Left lung (tissue), 10 donors: ENCODE results near the gene C4orf17. TPM values are rescaled to one million over a fixed set of nuclear protein-coding genes. Genes with fewer than 3 reads are reported as not detected.

Experiments
- ATAC-seq: fragments of 200-7000 bp; cut with Tn5 transposase; one replicate; pipeline ENCODE4 v1.9.1; 2020; ENCODE audit warnings: moderate library complexity
- DNase-seq, 4 donors: peaks; one replicate each; pipeline ENCODE4 v3.0.0-alpha.2; 2013 to 2020
- H3K27ac ChIP-seq, 2 donors: fragments of 200-600 bp; sonication (generic) in 1 of 2; one replicate each; pipeline versions ENCODE4 v1.5.0 to v1.8.0; 2020 to 2021
- H3K27me3 ChIP-seq, 2 donors: fragments of 200-600 bp; sonication (generic) in 1 of 2; one replicate each; pipeline versions ENCODE4 v1.5.0 to v1.8.0; 2020 to 2021
- H3K36me3 ChIP-seq, 2 donors: fragments of 200-600 bp; sonication (generic) in 1 of 2; one replicate each; pipeline versions ENCODE4 v1.5.0 to v1.8.0; 2020 to 2021
- H3K4me1 ChIP-seq, 2 donors: fragments of 200-600 bp; one replicate each; pipeline ENCODE4 v1.8.0; 2021
- H3K4me3 ChIP-seq, 2 donors: fragments of 200-600 bp; sonication (generic) in 1 of 2; one replicate each; pipeline versions ENCODE4 v1.5.0 to v1.8.0; 2020 to 2021; ENCODE audit warnings: mild to moderate bottlenecking in 1 of 2
- H3K9me3 ChIP-seq, 2 donors: fragments of 200-600 bp; sonication (generic) in 1 of 2; one replicate each; pipeline versions ENCODE4 v1.5.0 to v1.8.0; 2020 to 2021
- CTCF ChIP-seq, 2 donors: fragments of 200-600 bp; sonication (generic) in 1 of 2; IDR thresholded peaks; one replicate each; pipeline versions ENCODE4 v1.5.0 to v1.8.0; 2021; ENCODE audit warnings: antibody characterized with exemption in 2 of 2
- intact Hi-C, 2 donors: fragments of 100-400 bp; cut with DNase I; formaldehyde crosslinking; loops; one replicate each; pipeline versions ENCODE4 v1.11.2 to v1.14.2; 2022
- polyA plus RNA-seq, 6 donors: library from polyadenylated mRNA; unstranded; fragments of 120-200 nt; gene quantifications; one replicate each; pipeline ENCODE4 v1.2.1, GENCODE V29; 2013; ENCODE audit not compliant: insufficient read length in 6 of 6
- total RNA-seq, 2 donors: library from RNA; stranded (reverse); fragmentation: NEBNext Ultra II Directional; extraction: Animal tissue kit (Norgen Biotek cat#: 25700); gene quantifications; one replicate each; pipeline ENCODE4 v1.2.1, GENCODE V29; 2021
- donor health status: DM: no; HTN: yes; CAD: no.
- donor health status: DM: no; HTN: no; CAD: no.

C4orf17 gene
- total and polyA plus RNA-seq, 8 donors: not detected

GRCh38 chr4:99578714-99579113 lies 67.9 kb downstream of the C4orf17 start:
- intact Hi-C loops: no loop called here
- Histone ChIP-seq H3K27me3 (peaks cover 0 to under 1% of the 10 kb centered on the region in 2 donors), H3K27ac (no peak overlapping the region), H3K4me1 (no peaks in the 10 kb centered on the region), H3K9me3 (no peaks in the 10 kb centered on the region), H3K4me3 (no peak overlapping the region), H3K36me3 (no peaks in the 10 kb centered on the region)
- TF ChIP-seq CTCF (IDR thresholded peaks at IDR 0.05): no peak
- DNase-seq: no peak
- no peak for ATAC-seq

- no peak for TF ChIP-seq CTCF (IDR thresholded peaks at IDR 0.05)
- ATAC-seq: no peak
Observed at GRCh38 chr4:99585516-99585915, 74.7 kb downstream of the C4orf17 start.

GRCh38 chr4:99586322-99586721 lies 75.5 kb downstream of the C4orf17 start:
- ATAC-seq (no peak), DNase-seq (no peak)
- Histone ChIP-seq H3K27ac (no peak overlapping the region), H3K4me3 (no peak overlapping the region), H3K36me3 (no peaks in the 10 kb centered on the region), H3K9me3 (no peaks in the 10 kb centered on the region), H3K4me1 (no peaks in the 10 kb centered on the region), H3K27me3 (no peaks in the 10 kb centered on the region)
- intact Hi-C loops: no loop called here
- TF ChIP-seq CTCF (IDR thresholded peaks at IDR 0.05): no peak

More at GRCh38 chr4:99585516-99585915, 74.7 kb downstream of the C4orf17 start:
- intact Hi-C loops: no loop called here
- no peak for DNase-seq
- Histone ChIP-seq H3K4me1 (no peaks in the 10 kb centered on the region), H3K36me3 (no peaks in the 10 kb centered on the region), H3K27ac (no peak overlapping the region), H3K27me3 (no peaks in the 10 kb centered on the region), H3K9me3 (no peaks in the 10 kb centered on the region), H3K4me3 (no peak overlapping the region)

GRCh38 chr4:99586797-99587196 lies 76.0 kb downstream of the C4orf17 start:
- Histone ChIP-seq H3K27me3 (no peaks in the 10 kb centered on the region), H3K36me3 (no peaks in the 10 kb centered on the region), H3K9me3 (no peaks in the 10 kb centered on the region), H3K4me3 (no peak overlapping the region), H3K27ac (no peak overlapping the region), H3K4me1 (no peaks in the 10 kb centered on the region)
- ATAC-seq: no peak
- intact Hi-C loops: no loop called here
- no peak for TF ChIP-seq CTCF (IDR thresholded peaks at IDR 0.05)
- DNase-seq: no peak

- no peaks in the 10 kb centered on the region for H3K9me3 ChIP-seq
- no peaks in the 10 kb centered on the region for H3K27me3 ChIP-seq
- H3K4me3 ChIP-seq: no peak overlapping the region
- DNase-seq (no peak), ATAC-seq (no peak)
- intact Hi-C loops: no loop called here
- no peak overlapping the region for H3K27ac ChIP-seq
- H3K36me3 ChIP-seq: no peaks in the 10 kb centered on the region
- H3K4me1 ChIP-seq: no peaks in the 10 kb centered on the region
- no peak for TF ChIP-seq CTCF (IDR thresholded peaks at IDR 0.05)
Observed at GRCh38 chr4:99587309-99587708, 76.5 kb downstream of the C4orf17 start.
